Measurements from ENCODE around the gene BTBD1.

DNA sequence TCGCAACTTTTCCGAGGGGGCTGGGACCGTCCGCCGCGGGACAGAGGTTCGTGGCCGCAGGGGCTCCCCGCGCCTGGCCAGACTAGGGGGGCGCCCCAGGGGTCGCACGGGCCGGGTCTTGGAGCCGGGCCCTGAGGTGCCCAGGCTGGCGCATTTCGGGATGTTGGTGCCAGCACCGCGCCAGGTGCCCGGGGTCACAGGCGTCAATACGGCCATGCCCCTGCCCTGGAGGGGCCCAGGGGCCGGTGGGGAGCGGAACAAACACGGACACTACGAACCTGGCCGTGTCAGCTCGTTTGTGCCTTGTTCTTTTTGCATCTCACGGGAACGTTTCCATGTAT is 40.8 kb upstream of the BTBD1 start:
- TF ChIP-seq, protein P1, sequence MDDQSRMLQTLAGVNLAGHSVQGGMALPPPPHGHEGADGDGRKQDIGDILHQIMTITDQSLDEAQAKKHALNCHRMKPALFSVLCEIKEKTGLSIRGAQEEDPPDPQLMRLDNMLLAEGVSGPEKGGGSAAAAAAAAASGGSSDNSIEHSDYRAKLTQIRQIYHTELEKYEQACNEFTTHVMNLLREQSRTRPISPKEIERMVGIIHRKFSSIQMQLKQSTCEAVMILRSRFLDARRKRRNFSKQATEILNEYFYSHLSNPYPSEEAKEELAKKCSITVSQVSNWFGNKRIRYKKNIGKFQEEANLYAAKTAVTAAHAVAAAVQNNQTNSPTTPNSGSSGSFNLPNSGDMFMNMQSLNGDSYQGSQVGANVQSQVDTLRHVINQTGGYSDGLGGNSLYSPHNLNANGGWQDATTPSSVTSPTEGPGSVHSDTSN (CRISPR knock-in tag; IDR thresholded peaks at IDR 0.05) = no peak
- TF ChIP-seq, protein P2, sequence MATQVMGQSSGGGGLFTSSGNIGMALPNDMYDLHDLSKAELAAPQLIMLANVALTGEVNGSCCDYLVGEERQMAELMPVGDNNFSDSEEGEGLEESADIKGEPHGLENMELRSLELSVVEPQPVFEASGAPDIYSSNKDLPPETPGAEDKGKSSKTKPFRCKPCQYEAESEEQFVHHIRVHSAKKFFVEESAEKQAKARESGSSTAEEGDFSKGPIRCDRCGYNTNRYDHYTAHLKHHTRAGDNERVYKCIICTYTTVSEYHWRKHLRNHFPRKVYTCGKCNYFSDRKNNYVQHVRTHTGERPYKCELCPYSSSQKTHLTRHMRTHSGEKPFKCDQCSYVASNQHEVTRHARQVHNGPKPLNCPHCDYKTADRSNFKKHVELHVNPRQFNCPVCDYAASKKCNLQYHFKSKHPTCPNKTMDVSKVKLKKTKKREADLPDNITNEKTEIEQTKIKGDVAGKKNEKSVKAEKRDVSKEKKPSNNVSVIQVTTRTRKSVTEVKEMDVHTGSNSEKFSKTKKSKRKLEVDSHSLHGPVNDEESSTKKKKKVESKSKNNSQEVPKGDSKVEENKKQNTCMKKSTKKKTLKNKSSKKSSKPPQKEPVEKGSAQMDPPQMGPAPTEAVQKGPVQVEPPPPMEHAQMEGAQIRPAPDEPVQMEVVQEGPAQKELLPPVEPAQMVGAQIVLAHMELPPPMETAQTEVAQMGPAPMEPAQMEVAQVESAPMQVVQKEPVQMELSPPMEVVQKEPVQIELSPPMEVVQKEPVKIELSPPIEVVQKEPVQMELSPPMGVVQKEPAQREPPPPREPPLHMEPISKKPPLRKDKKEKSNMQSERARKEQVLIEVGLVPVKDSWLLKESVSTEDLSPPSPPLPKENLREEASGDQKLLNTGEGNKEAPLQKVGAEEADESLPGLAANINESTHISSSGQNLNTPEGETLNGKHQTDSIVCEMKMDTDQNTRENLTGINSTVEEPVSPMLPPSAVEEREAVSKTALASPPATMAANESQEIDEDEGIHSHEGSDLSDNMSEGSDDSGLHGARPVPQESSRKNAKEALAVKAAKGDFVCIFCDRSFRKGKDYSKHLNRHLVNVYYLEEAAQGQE (tag by site-specific recombination; IDR thresholded peaks at IDR 0.05) = no peak
- TF ChIP-seq, protein P3, sequence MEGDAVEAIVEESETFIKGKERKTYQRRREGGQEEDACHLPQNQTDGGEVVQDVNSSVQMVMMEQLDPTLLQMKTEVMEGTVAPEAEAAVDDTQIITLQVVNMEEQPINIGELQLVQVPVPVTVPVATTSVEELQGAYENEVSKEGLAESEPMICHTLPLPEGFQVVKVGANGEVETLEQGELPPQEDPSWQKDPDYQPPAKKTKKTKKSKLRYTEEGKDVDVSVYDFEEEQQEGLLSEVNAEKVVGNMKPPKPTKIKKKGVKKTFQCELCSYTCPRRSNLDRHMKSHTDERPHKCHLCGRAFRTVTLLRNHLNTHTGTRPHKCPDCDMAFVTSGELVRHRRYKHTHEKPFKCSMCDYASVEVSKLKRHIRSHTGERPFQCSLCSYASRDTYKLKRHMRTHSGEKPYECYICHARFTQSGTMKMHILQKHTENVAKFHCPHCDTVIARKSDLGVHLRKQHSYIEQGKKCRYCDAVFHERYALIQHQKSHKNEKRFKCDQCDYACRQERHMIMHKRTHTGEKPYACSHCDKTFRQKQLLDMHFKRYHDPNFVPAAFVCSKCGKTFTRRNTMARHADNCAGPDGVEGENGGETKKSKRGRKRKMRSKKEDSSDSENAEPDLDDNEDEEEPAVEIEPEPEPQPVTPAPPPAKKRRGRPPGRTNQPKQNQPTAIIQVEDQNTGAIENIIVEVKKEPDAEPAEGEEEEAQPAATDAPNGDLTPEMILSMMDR (tag by site-specific recombination; IDR thresholded peaks at IDR 0.05) = no peak
- TF ChIP-seq, protein P4, sequence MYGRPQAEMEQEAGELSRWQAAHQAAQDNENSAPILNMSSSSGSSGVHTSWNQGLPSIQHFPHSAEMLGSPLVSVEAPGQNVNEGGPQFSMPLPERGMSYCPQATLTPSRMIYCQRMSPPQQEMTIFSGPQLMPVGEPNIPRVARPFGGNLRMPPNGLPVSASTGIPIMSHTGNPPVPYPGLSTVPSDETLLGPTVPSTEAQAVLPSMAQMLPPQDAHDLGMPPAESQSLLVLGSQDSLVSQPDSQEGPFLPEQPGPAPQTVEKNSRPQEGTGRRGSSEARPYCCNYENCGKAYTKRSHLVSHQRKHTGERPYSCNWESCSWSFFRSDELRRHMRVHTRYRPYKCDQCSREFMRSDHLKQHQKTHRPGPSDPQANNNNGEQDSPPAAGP (tag by site-specific recombination; IDR thresholded peaks at IDR 0.05) = no peak
- TF ChIP-seq ZNF830 (tag by site-specific recombination; IDR thresholded peaks at IDR 0.05; ENCODE audit: low read depth) = no peak

Data from HEK293 (cell line).